Kidney capillary endothelial cell (primary cell): Measurements from ENCODE around the gene UROS.

Source experiments
- DNase-seq: peaks from one replicate; pipeline ENCODE4 v3.0.0-alpha.2; 2018; ENCODE audit warnings: low spot score

Gene UROS

DNA sequence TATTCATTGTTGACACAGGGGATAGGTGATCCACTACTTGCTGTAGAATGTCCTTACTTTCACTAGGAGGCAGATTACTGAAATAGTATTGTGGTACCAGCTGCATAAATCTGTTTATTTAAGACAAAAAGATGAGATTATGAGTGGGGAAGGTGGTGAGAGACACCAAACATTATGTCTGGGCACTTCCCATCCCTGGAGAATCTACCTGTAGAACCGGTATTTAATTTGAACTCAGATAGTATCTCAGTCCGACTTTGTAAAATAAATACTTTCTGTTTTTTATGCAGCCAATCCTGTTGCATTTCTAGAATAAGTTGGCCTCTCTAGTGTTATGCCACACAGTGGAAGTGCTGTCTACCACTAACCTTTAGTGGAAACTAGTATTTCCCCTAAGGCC, 13.7 kb upstream of the UROS start:
- no peak for DNase-seq

DNA sequence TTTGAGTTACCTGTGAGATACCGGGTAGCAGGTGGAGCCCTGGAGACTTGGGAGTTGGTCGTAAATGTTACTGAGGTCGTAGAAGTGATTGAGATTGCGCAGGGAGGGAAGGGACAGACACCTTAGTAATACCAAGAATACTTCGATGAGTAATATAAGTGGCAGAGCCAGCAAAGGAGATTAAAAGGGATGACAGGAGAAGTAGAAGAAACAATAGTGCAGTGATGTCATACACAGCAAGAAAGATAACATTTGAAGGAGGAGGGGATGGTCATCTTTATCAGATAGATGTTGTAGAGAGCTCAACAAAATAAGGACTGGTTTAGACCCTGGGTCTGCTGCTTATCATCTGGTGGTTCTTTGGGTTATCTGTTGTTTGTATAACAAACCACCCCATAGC, 5.3 kb upstream of the UROS start:
- DNase-seq: no peak

DNA sequence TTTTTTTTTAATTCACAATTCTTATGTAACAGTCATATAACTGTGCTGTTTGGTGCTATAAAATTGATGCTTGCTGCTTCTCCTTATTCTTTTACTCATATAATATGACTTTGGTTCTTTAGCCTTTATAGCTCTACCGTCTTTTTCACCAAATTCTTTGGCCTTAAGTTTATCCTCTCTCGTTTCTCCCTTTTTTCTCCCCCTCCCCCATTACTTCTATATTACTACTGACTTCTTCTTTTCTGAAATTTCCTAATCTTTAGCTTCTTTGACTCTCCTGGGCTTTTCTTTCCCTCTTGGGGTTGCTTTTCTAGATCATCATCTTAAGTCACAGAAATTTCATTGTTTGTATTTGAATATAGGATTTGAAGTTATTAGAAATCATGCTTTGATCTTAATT, 4.1 kb upstream of the UROS start:
- no peak for DNase-seq

GRCh38 chr10:125824736-125825135, 1.7 kb upstream of the UROS start:
- DNase-seq: peak; percentile 41

DNA sequence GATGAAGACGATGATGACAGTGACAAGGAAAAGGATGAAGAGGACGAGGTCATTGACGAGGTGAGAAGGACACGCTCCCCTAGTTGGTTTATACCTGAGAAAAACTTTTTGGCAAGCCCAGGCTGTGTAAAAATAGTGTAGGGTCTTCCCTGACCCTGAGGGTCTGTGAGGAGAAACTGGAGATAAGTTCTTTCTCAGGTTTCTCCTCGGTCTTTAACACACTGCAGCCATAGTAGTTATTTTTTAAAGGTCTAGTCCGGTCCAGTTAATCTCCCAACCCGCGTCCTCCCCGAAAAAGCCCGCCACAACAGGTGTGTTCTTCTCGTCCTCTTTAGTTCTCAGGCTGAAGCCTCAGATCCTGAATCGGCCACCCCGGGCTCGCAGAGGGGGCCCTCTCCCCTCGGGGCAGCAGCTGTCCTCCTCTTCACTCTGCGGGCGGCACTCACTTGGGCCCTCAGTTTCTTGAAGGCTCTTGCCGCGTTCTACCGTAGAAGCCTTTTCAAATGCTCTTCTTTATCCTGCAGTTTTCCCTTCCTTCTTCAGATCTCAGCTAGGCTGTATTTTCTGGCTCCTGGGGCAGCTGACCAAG, 699 bp upstream of the UROS start:
- peak; percentile 20 for DNase-seq

DNA sequence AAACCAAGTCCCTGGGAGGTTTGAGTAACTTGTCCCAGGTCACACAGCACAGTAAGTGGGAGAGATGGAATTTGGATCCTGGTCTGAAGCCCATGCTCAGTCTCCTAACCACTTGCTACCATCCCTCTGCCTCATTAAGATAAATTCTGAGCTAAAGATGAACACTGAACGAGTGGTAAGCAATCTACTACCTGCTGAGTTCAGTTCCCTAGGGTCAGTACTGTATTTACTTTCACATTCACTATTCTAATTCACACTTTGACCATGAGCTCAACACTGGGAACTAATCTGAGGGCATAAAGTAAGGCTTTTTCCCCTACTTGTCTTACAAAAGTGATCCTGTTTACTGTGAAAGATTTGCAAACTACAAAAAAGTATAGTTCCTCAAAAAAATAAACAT, 2.4 kb downstream of the UROS start:
- DNase-seq: no peak

GRCh38 chr10:125817337-125817946, 5.6 kb downstream of the UROS start:
- no peak for DNase-seq

- no peak for DNase-seq
These were observed 6.5 kb downstream of the UROS start for GRCh38 chr10:125816548-125816947.

GRCh38 chr10:125815764-125816163, 7.3 kb downstream of the UROS start:
- DNase-seq: no peak

DNA sequence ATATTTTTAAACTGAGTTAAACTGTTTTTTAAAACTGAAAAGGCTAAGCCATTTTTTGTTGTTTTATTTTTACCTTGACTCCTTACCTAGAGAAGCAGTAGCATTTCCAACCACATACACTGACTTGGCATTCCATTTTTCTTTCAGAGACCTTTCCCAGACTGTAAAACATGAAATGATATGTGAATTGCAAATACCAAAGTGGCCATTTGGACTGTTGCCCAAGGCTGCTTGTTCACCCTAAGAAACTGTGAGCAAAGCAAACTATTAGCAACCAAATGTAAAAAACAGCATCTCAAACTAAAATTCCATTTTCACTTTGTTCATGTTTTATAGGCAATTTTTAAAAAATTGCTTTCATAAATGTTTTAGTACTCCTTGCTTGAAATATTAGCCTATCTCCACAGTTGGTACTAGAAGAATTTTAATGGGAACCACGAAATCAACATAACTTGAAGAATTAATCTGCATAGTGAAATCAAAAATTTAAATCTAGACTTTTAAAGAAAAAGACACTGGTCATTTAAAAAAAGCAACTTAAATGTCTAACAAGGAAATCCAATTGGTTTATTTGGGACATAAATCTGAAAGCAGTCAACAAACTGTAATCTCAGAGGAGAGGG, 10.8 kb downstream of the UROS start:
- no peak for DNase-seq

- no peak for DNase-seq
These were observed 11.8 kb downstream of the UROS start for GRCh38 chr10:125811251-125811650.

- no peak for DNase-seq
These were observed 15.0 kb downstream of the UROS start for GRCh38 chr10:125808047-125808446.

DNA sequence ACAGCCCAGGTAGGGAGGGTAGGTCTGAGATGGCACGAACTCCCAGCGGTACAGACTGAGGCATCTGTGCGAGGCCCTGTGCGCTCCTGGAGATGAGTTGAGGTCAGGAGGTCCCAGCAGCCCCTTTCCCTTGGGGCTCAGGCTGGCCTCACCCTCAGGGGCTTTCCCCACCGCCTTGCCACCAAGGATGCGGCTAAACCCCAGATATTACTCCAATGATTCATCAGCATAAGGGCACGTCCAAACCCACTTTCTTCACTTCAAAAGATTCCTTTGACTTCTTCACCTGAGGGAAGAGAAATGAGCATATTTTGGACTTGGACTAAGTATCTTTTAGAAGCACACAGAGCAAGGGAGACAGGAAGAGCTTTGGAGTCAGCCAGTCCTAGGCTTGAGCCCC, 20.3 kb downstream of the UROS start:
- DNase-seq: no peak

GRCh38 chr10:125802131-125802530, 20.9 kb downstream of the UROS start:
- DNase-seq: no peak

- no peak for DNase-seq
These were observed 21.5 kb downstream of the UROS start for GRCh38 chr10:125801574-125801973.

- no peak for DNase-seq
These were observed 23.4 kb downstream of the UROS start for GRCh38 chr10:125799451-125800182.

- DNase-seq: no peak
These were observed 24.9 kb downstream of the UROS start for GRCh38 chr10:125797994-125798662.

DNA sequence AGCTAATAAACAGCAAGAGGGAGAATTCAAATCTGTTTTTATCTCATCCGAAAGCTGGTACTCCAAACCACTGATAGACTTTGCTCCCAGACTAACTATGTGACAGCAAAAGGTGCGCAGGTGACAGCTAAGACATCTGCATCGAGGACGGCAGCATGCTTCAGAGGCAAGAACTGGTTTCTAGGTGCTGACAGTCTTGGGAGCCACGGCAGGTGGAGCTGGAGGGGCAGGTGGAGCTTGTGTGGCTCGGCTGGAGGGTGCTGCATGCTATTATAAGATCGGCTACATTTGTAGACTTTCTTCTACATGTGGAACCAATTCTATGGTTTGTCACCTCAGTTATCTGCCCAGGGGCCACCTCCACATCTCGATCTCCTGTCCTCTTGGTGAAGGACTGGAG, 25.6 kb downstream of the UROS start:
- no peak for DNase-seq

- DNase-seq: no peak
These were observed 27.3 kb downstream of the UROS start for GRCh38 chr10:125795637-125796190.

GRCh38 chr10:125795128-125795527, 27.9 kb downstream of the UROS start:
- DNase-seq: no peak

DNA sequence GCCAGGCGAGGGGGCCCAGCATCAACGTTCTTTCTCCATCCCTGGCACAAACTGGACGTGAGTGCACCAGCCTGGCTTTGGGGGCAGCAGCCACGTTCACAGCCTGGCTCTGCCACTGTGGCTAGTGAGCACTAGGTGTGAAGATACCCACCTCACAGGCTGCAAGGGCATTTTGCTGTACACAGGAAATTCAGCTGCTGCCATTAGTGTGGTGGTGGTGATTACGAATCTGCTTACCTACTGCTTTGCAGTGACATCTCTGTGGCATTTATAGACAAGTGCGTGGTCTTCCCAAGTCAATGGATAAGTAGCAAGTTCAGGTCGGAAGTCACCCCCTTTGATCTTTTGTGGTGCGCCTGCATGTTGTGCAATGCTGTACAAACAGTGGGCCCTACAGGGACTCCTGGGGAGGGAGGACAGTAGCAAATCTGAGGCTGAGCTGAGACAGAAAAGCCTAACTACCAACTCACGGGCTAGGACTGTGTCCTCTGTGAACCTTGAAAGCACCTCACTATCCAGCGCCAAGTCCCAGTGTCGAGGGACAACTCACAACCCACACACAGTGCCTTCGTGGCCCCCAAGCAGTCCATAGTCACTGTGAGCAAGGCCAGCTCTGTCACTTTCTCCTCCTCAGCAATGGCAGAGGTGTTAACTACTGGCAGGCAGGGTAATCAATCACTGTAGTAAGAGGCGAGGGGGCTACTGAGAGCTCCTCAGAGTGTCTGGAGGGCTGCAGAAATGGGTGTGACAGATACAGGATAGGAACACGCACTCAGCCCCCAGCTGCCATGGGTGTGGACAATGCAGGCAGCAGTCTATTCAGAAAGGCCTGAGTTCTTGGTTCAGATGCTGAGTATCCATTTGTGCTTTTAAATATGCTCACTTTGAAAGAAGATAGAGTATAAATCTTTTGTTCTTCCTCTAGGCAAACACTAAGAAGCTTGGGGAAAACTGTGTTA, 30.4 kb downstream of the UROS start:
- DNase-seq: no peak
